Activated CD4-positive, alpha-beta T cell treated with anti-CD3 and anti-CD28 coated beads, Interleukin-2, amount 50 U/mL, for 48 hours (primary cell): ENCODE results near the gene TAX1BP1.

Experiments used
- DNase-seq, 2 experiments: peaks; one replicate each; pipeline ENCODE4 v3.0.0-alpha.2; 2020

The TAX1BP1 gene

DNA sequence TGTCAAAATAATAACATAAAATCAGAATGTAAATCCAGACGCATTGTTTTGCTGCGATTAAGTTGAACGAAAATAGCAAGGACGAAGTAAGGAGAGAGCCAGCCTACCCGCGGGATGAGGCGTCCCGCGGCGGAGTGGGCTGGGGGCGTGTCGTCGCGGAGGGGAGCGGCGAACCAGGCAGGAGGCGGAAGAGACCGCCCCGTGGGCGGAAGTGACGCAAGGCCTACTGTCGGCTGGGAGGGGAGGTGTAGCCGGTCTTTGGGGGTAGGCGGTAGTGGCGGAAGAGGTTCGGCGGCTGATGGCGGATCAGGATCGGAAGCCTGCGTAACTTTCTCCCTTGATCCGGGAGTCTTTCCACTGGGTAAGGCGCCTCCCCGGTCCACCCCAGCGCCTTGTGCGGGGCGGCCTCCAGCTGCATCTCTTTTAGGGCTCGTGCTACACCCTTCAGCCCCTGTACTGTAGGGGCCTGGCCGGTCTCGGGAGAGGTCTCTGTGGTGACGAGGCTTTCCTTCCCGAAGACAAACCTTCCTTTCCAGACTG lies at the start of gene TAX1BP1:
TSS of gene TAX1BP1 (plus strand) at position 254 of the 540 bp plus-strand sequence. CDS start 8,363 bp downstream, outside the sequence.
- DNase-seq = peak; percentile 93 to 96

- no peak for DNase-seq
Observed at GRCh38 chr7:27690649-27691048, 49.3 kb upstream of the TAX1BP1 start.

DNA sequence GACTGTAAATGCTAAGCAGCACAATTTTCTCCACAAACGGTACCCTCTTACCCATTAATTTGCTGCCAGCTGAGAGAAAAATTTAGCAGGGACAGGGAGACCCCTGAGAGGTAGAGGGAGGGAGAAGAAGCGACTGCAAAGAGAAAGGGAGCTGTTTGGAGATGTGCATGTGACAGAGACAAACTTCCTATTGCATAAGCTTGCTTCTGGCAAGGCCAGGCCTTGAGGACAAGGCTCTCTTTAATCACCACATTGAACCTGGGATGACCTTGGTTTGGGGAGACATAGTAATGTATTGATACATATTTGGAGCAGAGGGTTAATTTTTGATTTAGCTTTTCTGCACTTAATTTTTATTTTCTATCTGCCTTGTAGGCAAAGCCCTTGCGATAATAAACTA lies 46.2 kb upstream of the TAX1BP1 start:
- DNase-seq = no peak

- no peak for DNase-seq
Observed at GRCh38 chr7:27695096-27695495, 44.9 kb upstream of the TAX1BP1 start.

GRCh38 chr7:27697861-27698430 lies 42.0 kb upstream of the TAX1BP1 start:
- peak in 1 of 2 experiments; percentile 11 for DNase-seq

GRCh38 chr7:27699751-27700150 lies 40.2 kb upstream of the TAX1BP1 start:
- no peak for DNase-seq

DNA sequence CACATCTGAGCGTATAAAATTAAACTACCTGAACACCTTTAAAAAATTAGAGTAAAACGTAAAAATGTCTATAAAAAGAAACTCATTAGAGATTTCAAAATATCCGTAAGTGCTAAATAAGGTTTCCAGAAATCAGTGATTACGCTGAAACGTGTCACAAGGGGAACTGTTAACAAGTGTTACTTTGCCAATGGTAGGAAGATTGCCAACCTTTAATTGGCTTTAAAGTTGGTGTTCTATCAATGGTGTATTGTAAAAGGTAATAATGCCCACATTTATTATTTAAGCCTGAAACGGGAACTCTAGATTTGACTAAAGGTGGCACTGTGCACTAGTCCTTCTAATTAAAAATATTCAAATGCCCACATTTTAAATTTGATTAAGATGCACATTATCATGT lies 39.5 kb upstream of the TAX1BP1 start:
- DNase-seq = no peak

DNA sequence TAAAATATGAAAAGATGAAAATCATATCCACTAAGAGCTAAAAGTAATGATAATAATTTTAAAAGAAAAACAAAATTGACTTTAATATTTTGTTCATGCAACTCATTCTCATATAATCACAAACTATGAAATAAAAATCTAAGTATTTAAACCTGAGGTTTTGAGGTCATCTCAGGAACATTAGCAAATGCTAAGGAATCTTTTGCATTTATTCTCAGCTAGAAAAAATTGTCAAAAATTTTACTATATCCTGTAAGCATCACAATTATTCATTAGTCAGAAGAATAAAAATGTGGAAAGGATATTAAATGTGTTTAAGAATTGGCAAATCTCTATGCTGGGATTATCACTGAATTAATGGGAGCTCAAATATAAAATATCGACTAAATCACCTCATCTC lies 36.8 kb upstream of the TAX1BP1 start:
- DNase-seq = no peak

DNA sequence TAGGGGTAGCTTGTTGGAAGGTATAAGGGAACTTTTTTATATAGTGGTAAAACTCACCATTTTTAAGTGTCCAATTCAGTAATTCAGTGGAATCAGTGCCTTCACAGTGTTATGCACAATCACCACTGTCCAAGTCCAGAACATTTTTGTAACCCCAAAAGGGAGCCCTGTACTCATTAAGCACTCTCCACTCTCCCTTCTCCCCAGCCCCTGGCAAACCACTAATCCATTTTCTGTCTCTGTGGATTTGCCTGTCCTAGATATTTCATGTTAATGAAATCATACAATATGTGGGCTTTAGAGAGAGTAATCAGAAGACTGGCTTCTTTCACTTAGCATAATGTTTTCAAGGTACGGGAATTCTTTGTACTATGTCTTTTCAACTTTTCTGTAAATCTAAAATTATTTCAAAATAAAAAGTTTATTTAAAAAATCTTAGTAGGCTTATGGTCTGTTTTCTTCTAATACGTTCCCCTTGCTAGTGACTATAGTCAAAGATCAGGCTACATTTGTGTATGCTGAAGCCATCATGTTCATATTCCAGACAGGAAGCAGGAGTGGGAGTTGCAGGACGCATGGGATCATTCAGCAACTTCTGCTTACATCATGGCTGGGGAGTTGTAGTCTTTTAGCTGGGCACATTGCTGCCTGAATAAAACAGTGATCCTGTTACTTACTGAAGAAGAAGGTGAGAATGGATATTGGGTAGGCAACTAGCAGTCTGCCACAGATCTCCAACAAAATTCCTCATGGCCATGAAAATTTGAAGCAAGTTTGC lies 35.4 kb upstream of the TAX1BP1 start:
- DNase-seq = no peak

- no peak for DNase-seq
Observed at GRCh38 chr7:27705200-27705594, 34.8 kb upstream of the TAX1BP1 start.

- no peak for DNase-seq
Observed at GRCh38 chr7:27708485-27708884, 31.5 kb upstream of the TAX1BP1 start.

DNA sequence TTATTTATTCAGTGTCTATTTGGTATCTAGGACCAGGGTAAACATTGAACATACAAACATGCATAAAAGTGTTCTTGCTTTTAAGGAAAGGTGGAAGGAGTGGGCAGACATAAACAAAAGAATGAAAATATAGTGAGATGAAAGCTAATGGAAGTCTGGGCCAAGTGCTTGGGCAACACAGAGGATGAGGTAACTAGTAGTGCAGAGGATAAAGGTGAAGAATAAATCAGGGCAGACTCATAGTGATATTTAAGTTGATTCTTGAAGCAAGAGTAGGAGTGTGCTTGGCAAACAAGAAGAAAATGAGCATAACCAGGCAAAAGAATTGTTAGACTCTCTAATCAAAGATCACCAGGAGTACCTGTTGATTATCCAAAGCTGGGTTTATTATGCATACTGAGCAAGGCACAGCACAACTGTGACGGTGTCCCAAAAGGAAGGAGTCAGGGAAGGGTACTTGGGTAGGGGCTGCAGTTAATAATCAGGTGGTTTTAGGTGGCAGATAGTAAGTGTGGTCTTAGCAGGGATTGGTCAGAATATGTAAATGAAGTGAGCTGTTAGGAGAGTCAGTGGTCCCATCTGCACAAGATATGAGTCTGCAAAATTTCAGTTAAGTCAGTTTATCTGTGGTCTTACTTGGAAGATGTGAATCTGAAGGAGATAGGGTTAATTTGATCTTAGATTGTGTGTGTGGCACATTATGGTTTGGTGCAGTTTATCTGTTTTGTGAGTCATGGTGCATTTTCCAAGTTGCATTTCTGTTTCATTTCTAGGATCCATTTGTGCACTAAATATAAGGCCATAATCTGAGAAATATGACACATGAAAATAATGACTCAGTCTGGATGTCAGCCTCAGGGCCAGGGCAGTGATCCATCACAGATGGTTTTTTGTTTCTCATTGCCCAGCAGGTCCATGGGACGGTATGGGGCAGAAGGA lies 30.6 kb upstream of the TAX1BP1 start:
- no peak for DNase-seq

GRCh38 chr7:27712217-27712616 lies 27.7 kb upstream of the TAX1BP1 start:
- no peak for DNase-seq

- no peak for DNase-seq
Observed at GRCh38 chr7:27714831-27715444, 25.0 kb upstream of the TAX1BP1 start.

GRCh38 chr7:27723085-27723484 lies 16.9 kb upstream of the TAX1BP1 start:
- DNase-seq = no peak

DNA sequence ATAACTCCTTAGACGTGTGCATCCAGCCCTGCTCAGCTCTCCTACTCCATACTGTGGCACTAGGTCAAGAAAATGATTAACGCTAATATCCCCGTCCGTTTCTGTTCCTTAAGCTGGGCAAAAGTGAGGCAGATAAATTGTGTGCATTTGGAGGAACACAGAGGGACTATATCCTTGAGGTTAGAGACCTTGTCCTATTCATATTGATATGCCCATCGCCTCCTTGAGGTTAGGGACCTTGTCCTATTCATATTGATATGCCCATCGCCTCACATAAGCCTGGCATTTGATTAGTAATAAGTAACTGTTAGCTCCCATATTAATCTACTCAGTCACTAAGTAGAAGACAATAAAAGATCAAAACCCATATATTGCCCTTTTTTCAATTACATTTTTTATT lies 12.9 kb upstream of the TAX1BP1 start:
- no peak for DNase-seq

GRCh38 chr7:27730112-27730511 lies 9.8 kb upstream of the TAX1BP1 start:
- DNase-seq = no peak

DNA sequence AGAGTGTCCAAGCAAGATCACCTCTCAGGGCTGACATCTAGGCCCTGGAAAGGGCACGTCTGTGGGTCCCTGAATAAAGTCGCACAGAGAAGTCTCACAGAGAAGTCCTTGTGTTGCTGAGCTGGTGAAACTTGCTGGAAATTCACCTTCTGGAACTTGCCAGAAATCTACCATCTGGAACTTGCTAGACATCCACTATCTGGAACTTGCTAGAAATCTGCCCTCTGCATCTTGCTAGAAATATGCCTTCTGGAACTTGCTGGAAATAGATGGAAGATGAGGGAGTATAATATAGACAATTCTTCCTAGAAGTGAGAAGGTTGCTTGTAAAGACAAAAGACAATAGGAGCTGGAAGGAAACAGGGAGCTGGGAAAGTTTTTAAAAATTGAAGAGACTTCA lies 5.4 kb upstream of the TAX1BP1 start:
- no peak for DNase-seq

DNA sequence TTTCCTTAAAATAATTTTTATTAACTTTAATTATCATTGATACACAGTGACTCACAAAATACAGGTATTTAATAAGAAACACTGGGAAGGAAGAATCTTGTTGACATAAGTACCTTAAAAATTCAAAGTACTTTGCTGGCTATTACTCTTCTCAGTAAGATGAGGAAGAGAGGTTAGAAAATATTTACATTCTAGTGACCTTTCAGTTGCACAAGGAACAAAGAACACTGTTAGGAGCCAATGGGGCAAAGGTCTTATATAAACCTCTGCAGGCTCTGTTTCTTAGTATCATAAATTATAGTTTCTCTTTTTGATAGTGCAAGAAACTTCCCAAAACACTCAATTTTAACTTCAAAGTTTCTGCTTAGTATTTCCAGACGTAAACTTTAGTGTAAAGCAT lies 4.8 kb upstream of the TAX1BP1 start:
- DNase-seq = no peak

DNA sequence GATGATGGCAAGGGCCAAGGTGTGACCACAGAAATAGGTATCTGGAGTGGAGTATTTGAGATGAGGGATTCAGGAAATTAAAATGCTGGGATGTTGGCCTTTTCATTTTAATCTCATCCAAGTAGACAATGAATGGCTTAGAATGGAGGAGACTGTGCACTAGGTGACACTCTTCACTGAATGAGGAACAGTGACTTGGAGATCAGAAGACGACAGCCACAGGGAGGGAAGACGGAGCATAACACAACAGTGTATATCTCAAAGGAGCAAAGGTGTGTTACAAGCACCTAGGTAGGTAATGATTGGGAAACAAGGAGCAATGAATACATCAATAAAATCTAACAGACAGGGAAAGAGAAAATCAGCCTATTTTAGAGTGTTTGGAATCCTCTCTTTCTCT lies 4.1 kb upstream of the TAX1BP1 start:
- no peak for DNase-seq

- DNase-seq = no peak
Observed at GRCh38 chr7:27737178-27737577, 2.8 kb upstream of the TAX1BP1 start.

GRCh38 chr7:27737616-27738015 lies 2.3 kb upstream of the TAX1BP1 start:
- no peak for DNase-seq
